Endodermal cell (in vitro differentiated cells): ENCODE results near the gene BST1. TPM values are rescaled to one million over a fixed set of nuclear protein-coding genes. Genes with fewer than 3 reads are reported as not detected.

Experiments
- DNase-seq: peaks from one replicate; pipeline ENCODE4 v3.0.0-alpha.2; 2017
- H3K27ac ChIP-seq: 2 replicates; pipeline ENCODE4 v1.5.1; 2013; ENCODE audit warnings: mild to moderate bottlenecking, low read depth, low read length, moderate library complexity
- H3K27me3 ChIP-seq: 2 replicates; pipeline ENCODE4 v1.6.1; 2013; ENCODE audit warnings: mild to moderate bottlenecking, low read length, moderate library complexity; ENCODE audit not compliant: insufficient read depth, control insufficient read depth, poor library complexity, severe bottlenecking
- H3K36me3 ChIP-seq: 2 replicates; pipeline ENCODE4 v1.7.0; 2013; ENCODE audit warnings: mild to moderate bottlenecking, low read length, moderate library complexity; ENCODE audit not compliant: control insufficient read depth, insufficient read depth
- H3K4me1 ChIP-seq: one replicate; pipeline ENCODE4 v1.7.0; 2013; ENCODE audit warnings: low read length; ENCODE audit not compliant: control insufficient read depth, insufficient read depth
- H3K4me3 ChIP-seq: 2 replicates; pipeline ENCODE4 v1.5.1; 2013; ENCODE audit warnings: mild to moderate bottlenecking, low read length, moderate library complexity
- H3K9ac ChIP-seq: 2 replicates; pipeline ENCODE4 v1.6.1; 2013; ENCODE audit warnings: mild to moderate bottlenecking, low read length, moderate library complexity; ENCODE audit not compliant: poor library complexity, severe bottlenecking; ENCODE audit errors: extremely low read depth
- H3K9me3 ChIP-seq: 2 replicates; pipeline ENCODE4 v1.6.1; 2013; ENCODE audit warnings: mild to moderate bottlenecking, low read length, moderate library complexity; ENCODE audit not compliant: control insufficient read depth
- H3K27ac Mint-ChIP-seq: 2 replicates; pipeline ENCODE4 v1.8.0; 2020; ENCODE audit warnings: mixed read lengths
- H3K27me3 Mint-ChIP-seq: 2 replicates; pipeline ENCODE4 v1.8.0; 2021; ENCODE audit warnings: mild to moderate bottlenecking, mixed read lengths; ENCODE audit not compliant: insufficient read depth
- H3K36me3 Mint-ChIP-seq: 2 replicates; pipeline ENCODE4 v1.8.0; 2020; ENCODE audit warnings: low read depth, mixed read lengths
- H3K4me1 Mint-ChIP-seq: 2 replicates; pipeline ENCODE4 v1.8.0; 2020; ENCODE audit warnings: mixed read lengths
- H3K4me3 Mint-ChIP-seq: 2 replicates; pipeline ENCODE4 v1.8.0; 2020; ENCODE audit warnings: mild to moderate bottlenecking, moderate library complexity, mixed read lengths
- H3K9me3 Mint-ChIP-seq: 2 replicates; pipeline ENCODE4 v1.8.0; 2020; ENCODE audit warnings: mild to moderate bottlenecking, mixed read lengths
- CTCF ChIP-seq: fragments of 200-600 bp; sonication (generic); conservative IDR thresholded peaks from 2 replicates; pipeline ENCODE4 v1.5.0; 2021; ENCODE audit warnings: antibody characterized with exemption, mild to moderate bottlenecking
- WGBS, 2 experiments: methylation state at CpG; one replicate each; pipeline versions ENCODE4 v1.1.5 to v1.1.7; 2013; ENCODE audit warnings: missing lambda C conversion rate in 2 of 2, mixed read lengths in 1 of 2; ENCODE audit not compliant: insufficient coverage in 1 of 2, insufficient read length in 1 of 2; 5-methylcytosine and 5-hydroxymethylcytosine counted together
- total RNA-seq, 2 donors: library from RNA; stranded (reverse); fragmentation: NEBNext Ultra II Directional in 1 of 2; extraction: Animal tissue kit (Norgen Biotek cat#: 25700) in 1 of 2; gene quantifications; 2 replicates in 1 of 2; 3 replicates in 1 of 2; pipeline ENCODE4 v1.2.1, GENCODE V29; 2021

Gene BST1
- total RNA-seq, 2 donors from 2014 or later = 0.44 to 0.53 TPM

GRCh38 chr4:15707363-15707715 lies 4.5 kb downstream of the BST1 start:
- peaks cover 14% of the 10 kb centered on the region for H3K27me3 Mint-ChIP-seq
- Histone ChIP-seq H3K27ac (no peak overlapping the region), H3K9me3 (no peaks in the 10 kb centered on the region), H3K4me1 (no peaks in the 10 kb centered on the region), H3K36me3 (no peaks in the 10 kb centered on the region), H3K4me3 (no peak overlapping the region), H3K9ac (no peak overlapping the region), H3K27me3 (no peaks in the 10 kb centered on the region)
- H3K4me3 Mint-ChIP-seq = no peak overlapping the region
- peaks cover 1% of the 10 kb centered on the region for H3K9me3 Mint-ChIP-seq
- H3K36me3 Mint-ChIP-seq = no peaks in the 10 kb centered on the region
- 82 to 87% methylated on average over 6 to 7 of the region's 7 CpGs for whole genome bisulfite sequencing, 2 experiments
- H3K27ac Mint-ChIP-seq = no peak overlapping the region
- TF ChIP-seq CTCF = no peak
- no peaks in the 10 kb centered on the region for H3K4me1 Mint-ChIP-seq
- no peak for DNase-seq

- Mint-ChIP-seq H3K4me1 (no peaks in the 10 kb centered on the region), H3K27ac (no peak overlapping the region)
- DNase-seq = no peak
Observed at GRCh38 chr4:15711762-15712161, 8.9 kb downstream of the BST1 start.

GRCh38 chr4:15712214-15712613 lies 9.3 kb downstream of the BST1 start:
- no peaks in the 10 kb centered on the region for H3K36me3 ChIP-seq
- no peak overlapping the region for H3K4me3 ChIP-seq
- no peaks in the 10 kb centered on the region for H3K9me3 Mint-ChIP-seq
- H3K27me3 Mint-ChIP-seq = no peaks in the 10 kb centered on the region
- H3K4me1 ChIP-seq = no peaks in the 10 kb centered on the region
- WGBS, 2 experiments = 93% methylated on average over 1 of the region's 1 CpG; no CpG with 5 or more reads in 1 of the 2 experiments
- no peaks in the 10 kb centered on the region for H3K36me3 Mint-ChIP-seq
- H3K9me3 ChIP-seq = no peaks in the 10 kb centered on the region
- no peak overlapping the region for H3K9ac ChIP-seq
- H3K27ac Mint-ChIP-seq = no peak overlapping the region
- H3K27ac ChIP-seq = no peak overlapping the region
- TF ChIP-seq CTCF = no peak
- H3K4me3 Mint-ChIP-seq = no peak overlapping the region
- DNase-seq = no peak
- H3K4me1 Mint-ChIP-seq = no peaks in the 10 kb centered on the region
- no peaks in the 10 kb centered on the region for H3K27me3 ChIP-seq

More at GRCh38 chr4:15711762-15712161, 8.9 kb downstream of the BST1 start:
- Mint-ChIP-seq H3K4me3 (no peak overlapping the region), H3K27me3 (no peaks in the 10 kb centered on the region), H3K9me3 (no peaks in the 10 kb centered on the region), H3K36me3 (no peaks in the 10 kb centered on the region)
- Histone ChIP-seq H3K9me3 (no peaks in the 10 kb centered on the region), H3K4me1 (no peaks in the 10 kb centered on the region), H3K36me3 (no peaks in the 10 kb centered on the region), H3K27me3 (no peaks in the 10 kb centered on the region), H3K4me3 (no peak overlapping the region), H3K27ac (no peak overlapping the region), H3K9ac (no peak overlapping the region)
- 97 to 100% methylated on average over 1 to 2 of the region's 2 CpGs for WGBS, 2 experiments
- TF ChIP-seq CTCF = no peak
